Astrocyte (in vitro differentiated cells and primary cell): ENCODE data around the gene GNL2.
A peak's percentile ranks its signal among the peaks of the same experiment; 100 is the strongest.

Experiments used
- CTCF ChIP-seq: IDR thresholded peaks from 2 replicates; pipeline ENCODE4 v1.5.1; 2011; ENCODE audit warnings: low read depth, mild to moderate bottlenecking, inconsistent platforms, low read length, moderate library complexity; ENCODE audit not compliant: insufficient read depth
- EZH2 ChIP-seq: IDR thresholded peaks from 2 replicates; pipeline ENCODE4 v1.6.1; 2012; ENCODE audit warnings: mild to moderate bottlenecking, low read length, inconsistent platforms; ENCODE audit not compliant: insufficient read depth

GRCh38 chr1:37561133-37562132 is 34.3 kb downstream of the GNL2 start:
- TF ChIP-seq CTCF (peak; percentile 38), EZH2 (no peak)
